Activated naive CD8-positive, alpha-beta T cell treated with anti-CD3 and anti-CD28 coated beads, Interleukin-2, amount 50 U/mL, for 24 hours (primary cell): Measurements from ENCODE around the gene CERS6.

Experiments used
- ATAC-seq: fragments of 150-1000 bp; cut with Tn5 transposase; one replicate; pipeline ENCODE4 v1.10.0; 2021
- DNase-seq: peaks from one replicate; pipeline ENCODE4 v3.0.0; 2021
- H3K27ac Mint-ChIP-seq: one replicate; pipeline ENCODE4 v1.8.0; 2021; ENCODE audit warnings: mild to moderate bottlenecking, mixed read lengths
- H3K27me3 Mint-ChIP-seq: one replicate; pipeline ENCODE4 v1.8.0; 2021; ENCODE audit warnings: mixed read lengths
- H3K36me3 Mint-ChIP-seq: one replicate; pipeline ENCODE4 v1.8.0; 2021; ENCODE audit warnings: low read depth, mixed read lengths
- H3K4me1 Mint-ChIP-seq: one replicate; pipeline ENCODE4 v1.8.0; 2021; ENCODE audit warnings: mixed read lengths
- H3K4me3 Mint-ChIP-seq: one replicate; pipeline ENCODE4 v1.8.0; 2021; ENCODE audit warnings: mild to moderate bottlenecking, moderate library complexity, mixed read lengths
- H3K9me3 Mint-ChIP-seq: one replicate; pipeline ENCODE4 v1.8.0; 2021; ENCODE audit warnings: mixed read lengths

Gene CERS6

DNA sequence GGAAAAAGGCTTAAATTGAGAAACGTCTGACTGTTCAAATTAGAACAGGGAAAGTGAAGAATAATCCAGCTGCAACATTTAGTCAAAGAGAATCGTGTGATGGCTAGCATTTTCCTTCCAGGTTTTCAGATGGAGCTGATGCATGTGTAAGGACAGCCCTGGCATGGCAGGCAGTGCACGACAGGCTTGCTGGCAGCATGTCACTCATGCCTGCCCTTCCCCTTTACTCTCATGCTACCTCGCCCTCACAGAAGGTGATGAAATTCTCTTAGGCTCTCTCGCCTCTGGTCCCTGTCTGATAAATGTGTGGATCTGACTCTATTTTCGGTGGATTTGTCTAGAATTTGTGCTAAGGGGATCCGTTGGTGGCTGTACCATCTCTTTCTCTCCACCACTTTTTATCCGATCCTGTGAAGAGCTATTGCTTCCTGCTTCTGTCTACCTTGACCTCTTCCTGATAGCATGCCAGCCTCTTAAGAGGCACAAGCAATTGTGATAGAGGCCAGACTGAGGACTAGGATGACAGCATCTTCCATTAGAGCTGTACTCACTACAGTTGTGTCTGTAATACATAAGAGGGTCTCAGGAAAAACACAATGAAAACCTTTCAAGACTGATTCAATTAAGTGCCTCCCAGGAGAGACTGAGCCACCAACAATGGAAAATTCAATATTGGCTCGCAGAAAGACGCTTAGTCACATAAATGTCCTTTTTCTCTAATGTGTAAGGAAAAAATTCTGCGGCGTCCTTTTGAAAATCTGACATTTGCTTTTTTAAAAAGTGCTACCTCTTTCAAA lies 280.8 kb downstream of the CERS6 start:
- H3K27ac Mint-ChIP-seq = no peak overlapping the region
- DNase-seq (no peak), ATAC-seq (no peak)
- no peak overlapping the region for H3K4me3 Mint-ChIP-seq
- peaks cover 5% of the 10 kb centered on the region for H3K36me3 Mint-ChIP-seq
- no peaks in the 10 kb centered on the region for H3K9me3 Mint-ChIP-seq
- H3K4me1 Mint-ChIP-seq = peaks cover 8% of the 10 kb centered on the region
- no peaks in the 10 kb centered on the region for H3K27me3 Mint-ChIP-seq

DNA sequence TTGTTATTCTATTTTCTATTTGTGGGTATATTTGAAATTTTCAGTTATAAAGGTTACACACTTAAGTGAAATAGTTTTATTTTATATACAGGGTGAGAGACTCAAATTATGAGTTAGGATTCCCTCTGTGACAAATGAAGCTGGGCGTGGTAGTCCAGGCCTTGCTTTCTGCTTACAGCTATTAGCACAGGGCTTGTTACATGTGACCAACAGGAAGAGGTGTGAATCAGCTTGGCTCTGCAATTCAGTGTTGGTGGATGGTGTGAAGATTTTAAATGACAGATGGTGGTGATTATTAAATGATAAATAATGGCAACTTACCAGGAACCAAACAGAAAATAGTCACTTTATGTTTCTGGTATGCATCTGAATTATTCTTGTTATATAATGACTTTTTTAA lies 282.0 kb downstream of the CERS6 start:
- H3K27me3 Mint-ChIP-seq = no peaks in the 10 kb centered on the region

GRCh38 chr2:168740360-168740759 lies 284.3 kb downstream of the CERS6 start:
- Mint-ChIP-seq H3K4me3 (no peak overlapping the region), H3K27ac (no peak overlapping the region), H3K27me3 (no peaks in the 10 kb centered on the region), H3K36me3 (no peaks in the 10 kb centered on the region), H3K4me1 (peaks cover 8% of the 10 kb centered on the region), H3K9me3 (no peaks in the 10 kb centered on the region)
- DNase-seq (no peak), ATAC-seq (no peak)

More for the DNA sequence above, 282.0 kb downstream of the CERS6 start:
- Mint-ChIP-seq H3K9me3 (no peaks in the 10 kb centered on the region), H3K4me3 (no peak overlapping the region), H3K27ac (no peak overlapping the region), H3K4me1 (peaks cover 8% of the 10 kb centered on the region), H3K36me3 (peaks cover 3% of the 10 kb centered on the region)
- ATAC-seq (no peak), DNase-seq (no peak)

DNA sequence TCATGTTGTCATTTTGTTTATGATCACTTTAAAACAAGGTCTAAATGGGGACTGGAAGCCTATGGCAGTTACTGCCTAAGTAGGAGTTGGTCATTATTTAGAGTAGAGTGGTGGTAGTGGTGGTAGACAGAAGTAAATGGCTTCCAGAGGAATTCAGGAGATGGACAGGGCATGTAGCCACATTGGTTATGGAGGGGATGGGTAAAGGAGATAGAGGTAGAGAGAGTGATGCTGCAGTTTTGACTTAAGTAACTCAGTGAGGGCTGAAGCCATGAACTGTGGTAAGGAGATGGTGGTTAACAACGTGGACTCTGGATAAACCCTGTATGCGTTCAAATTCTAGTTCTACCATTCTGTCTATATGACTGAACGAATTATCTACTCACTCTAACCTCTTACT lies 284.7 kb downstream of the CERS6 start:
- Mint-ChIP-seq H3K27me3 (no peaks in the 10 kb centered on the region), H3K4me1 (peaks cover 8% of the 10 kb centered on the region), H3K36me3 (peaks cover 2% of the 10 kb centered on the region), H3K4me3 (no peak overlapping the region), H3K9me3 (no peaks in the 10 kb centered on the region), H3K27ac (no peak overlapping the region)
- no peak for DNase-seq
- ATAC-seq = no peak

DNA sequence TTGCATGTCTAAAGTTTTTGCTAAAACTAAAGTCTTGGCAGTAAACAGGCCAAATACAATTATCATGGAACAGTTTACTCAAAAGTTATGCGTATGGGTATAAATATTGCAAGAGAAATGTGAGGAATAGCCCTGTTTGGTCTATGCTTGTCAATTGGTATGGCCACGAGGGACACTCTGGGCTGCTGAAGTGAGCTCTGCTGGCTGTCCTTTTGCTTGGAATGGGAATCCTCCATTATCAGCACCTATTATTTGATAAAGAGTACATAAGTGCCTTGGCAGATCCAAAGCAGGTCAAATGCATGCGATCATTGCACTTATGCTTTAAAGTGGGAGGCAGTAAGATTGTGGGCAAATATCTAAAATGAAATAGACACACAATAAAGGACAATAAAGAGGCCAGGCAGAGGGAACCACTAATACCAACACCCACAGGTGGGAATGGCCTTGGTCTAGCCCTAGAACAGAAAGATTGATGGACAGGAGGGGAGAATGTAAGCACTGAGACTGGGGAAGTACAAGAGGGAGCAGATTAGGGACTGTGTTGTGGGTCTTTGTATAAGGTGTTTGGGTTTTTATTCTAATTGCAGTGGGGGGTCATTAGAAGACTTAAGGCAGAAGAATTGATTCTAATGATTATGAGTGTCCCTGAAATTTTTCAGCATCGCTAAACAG lies 286.3 kb downstream of the CERS6 start:
- H3K9me3 Mint-ChIP-seq = no peaks in the 10 kb centered on the region
- H3K27me3 Mint-ChIP-seq = no peaks in the 10 kb centered on the region
- DNase-seq (no peak), ATAC-seq (no peak)
- no peak overlapping the region for H3K27ac Mint-ChIP-seq
- no peak overlapping the region for H3K4me3 Mint-ChIP-seq
- peaks cover 6% of the 10 kb centered on the region for H3K4me1 Mint-ChIP-seq
- peaks cover 5% of the 10 kb centered on the region for H3K36me3 Mint-ChIP-seq

DNA sequence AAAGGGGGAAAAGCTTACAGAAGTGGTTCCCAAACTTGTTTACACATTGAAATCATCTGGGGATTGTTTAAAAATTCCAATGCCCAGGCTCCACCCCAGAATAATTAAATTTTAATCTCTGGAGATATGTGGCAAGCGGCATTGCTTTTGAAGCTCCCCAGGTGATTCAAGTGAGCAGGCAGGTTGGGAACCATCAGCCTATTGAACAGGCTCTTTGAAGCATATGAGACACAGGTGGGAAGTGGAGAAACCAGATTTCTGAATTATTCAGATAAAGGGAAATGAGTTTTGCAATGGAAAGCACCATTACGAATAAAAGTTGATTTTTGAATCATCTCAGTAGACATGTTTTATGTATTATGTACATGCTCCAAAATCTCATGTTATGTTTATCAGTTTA lies 288.8 kb downstream of the CERS6 start:
- ATAC-seq (no peak), DNase-seq (no peak)
- Mint-ChIP-seq H3K9me3 (no peaks in the 10 kb centered on the region), H3K4me1 (peaks cover 13% of the 10 kb centered on the region), H3K4me3 (no peak overlapping the region), H3K27me3 (no peaks in the 10 kb centered on the region), H3K27ac (no peak overlapping the region), H3K36me3 (peaks cover 5% of the 10 kb centered on the region)

- Mint-ChIP-seq H3K27ac (no peak overlapping the region), H3K4me1 (peaks cover 44% of the 10 kb centered on the region), H3K4me3 (no peak overlapping the region), H3K9me3 (no peaks in the 10 kb centered on the region), H3K36me3 (peaks cover 5% of the 10 kb centered on the region), H3K27me3 (no peaks in the 10 kb centered on the region)
- ATAC-seq (no peak), DNase-seq (no peak)
Measured at GRCh38 chr2:168748461-168748860, 292.4 kb downstream of the CERS6 start.

GRCh38 chr2:168749297-168749696 lies 293.2 kb downstream of the CERS6 start:
- DNase-seq = no peak
- Mint-ChIP-seq H3K9me3 (no peaks in the 10 kb centered on the region), H3K27ac (no peak overlapping the region), H3K36me3 (peaks cover 5% of the 10 kb centered on the region), H3K27me3 (no peaks in the 10 kb centered on the region), H3K4me3 (no peak overlapping the region), H3K4me1 (peaks cover 44% of the 10 kb centered on the region)
- ATAC-seq = no peak

DNA sequence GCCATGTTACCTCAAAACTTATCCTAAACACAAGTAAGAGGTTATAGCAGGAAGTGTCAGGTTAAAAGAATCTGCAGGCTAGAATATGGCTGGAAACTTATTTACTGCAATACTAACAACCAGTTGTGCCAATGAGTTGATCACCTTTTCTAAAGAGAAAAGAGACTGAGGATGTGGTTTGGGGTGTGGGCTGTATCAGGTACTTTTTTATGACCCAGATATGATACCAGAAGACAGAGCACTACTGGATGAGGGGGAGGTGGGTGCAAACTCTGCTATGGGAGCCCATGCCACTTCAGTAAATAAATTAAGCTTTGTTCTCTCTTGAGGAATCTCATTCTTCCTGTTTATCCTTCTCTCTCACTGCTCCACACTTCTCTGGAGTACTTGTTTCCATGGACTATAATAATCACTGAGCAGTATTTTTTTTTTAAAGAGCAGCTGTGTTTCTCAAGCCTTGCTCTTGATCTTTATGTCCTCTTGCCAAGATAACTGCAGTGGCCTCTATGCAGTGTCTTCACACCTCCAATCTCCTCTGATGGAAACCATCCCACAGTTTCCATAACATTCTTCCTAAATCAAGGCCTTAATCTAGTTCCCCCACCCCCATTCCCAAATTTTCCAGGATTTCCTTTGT lies 295.1 kb downstream of the CERS6 start:
- H3K4me1 Mint-ChIP-seq = peaks cover 54% of the 10 kb centered on the region
- H3K4me3 Mint-ChIP-seq = no peak overlapping the region
- H3K27ac Mint-ChIP-seq = peak overlapping the region; percentile 3
- H3K36me3 Mint-ChIP-seq = peaks cover 5% of the 10 kb centered on the region
- no peaks in the 10 kb centered on the region for H3K9me3 Mint-ChIP-seq
- H3K27me3 Mint-ChIP-seq = no peaks in the 10 kb centered on the region
- ATAC-seq = peak; percentile 94
- DNase-seq = peak; percentile 8

DNA sequence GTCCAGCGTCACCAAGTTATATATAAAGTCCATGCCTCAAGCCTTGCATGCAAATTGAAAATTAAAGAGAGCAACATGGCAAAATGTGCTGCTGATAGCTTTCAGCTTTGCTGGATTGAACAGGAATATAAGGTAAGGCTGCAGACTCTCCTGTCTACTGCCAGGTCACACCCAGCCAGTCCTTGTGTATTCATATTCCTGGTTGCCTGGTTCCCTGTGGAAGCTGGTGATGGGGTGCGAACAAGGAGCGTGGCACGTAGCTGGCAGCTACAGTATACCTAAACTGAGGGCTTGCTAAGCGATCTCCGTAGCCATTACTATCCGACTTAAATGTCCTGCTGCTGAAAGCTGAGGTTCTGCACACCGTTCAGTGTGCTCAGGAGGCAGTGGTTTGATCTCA lies 296.3 kb downstream of the CERS6 start:
- H3K27ac Mint-ChIP-seq = no peak overlapping the region
- DNase-seq (no peak), ATAC-seq (no peak)
- H3K4me3 Mint-ChIP-seq = no peak overlapping the region
- peaks cover 5% of the 10 kb centered on the region for H3K36me3 Mint-ChIP-seq
- no peaks in the 10 kb centered on the region for H3K27me3 Mint-ChIP-seq
- peaks cover 64% of the 10 kb centered on the region for H3K4me1 Mint-ChIP-seq
- H3K9me3 Mint-ChIP-seq = no peaks in the 10 kb centered on the region

DNA sequence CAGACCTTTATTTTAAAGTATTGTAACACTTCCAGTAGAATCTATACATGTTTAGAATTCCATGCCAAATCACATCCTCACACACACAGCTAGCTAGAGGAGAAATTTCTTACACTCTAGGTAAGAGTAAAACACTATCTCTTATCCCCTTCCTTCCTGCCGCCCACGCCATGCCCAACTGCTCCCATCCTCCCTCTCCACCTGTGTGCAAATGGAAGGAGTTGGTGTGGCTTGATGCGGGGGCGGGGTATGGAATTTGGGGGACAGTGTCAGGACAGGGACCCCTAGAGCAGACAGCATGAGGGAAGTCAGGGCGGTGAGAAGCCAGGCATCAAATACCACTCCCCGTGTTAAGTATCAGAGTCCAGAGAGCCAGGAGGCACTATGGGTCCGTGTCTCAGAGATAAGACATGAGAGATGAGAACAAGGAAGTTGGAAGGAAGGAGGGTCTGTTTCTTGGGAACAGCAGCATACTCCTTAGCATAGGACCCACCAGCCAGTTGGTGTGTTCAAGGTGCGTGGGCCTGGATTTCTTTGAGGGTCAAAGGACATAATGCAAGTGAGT lies 297.8 kb downstream of the CERS6 start:
- DNase-seq = no peak
- no peak overlapping the region for H3K27ac Mint-ChIP-seq
- H3K4me3 Mint-ChIP-seq = no peak overlapping the region
- peaks cover 72% of the 10 kb centered on the region for H3K4me1 Mint-ChIP-seq
- ATAC-seq = no peak
- H3K27me3 Mint-ChIP-seq = no peaks in the 10 kb centered on the region
- no peaks in the 10 kb centered on the region for H3K9me3 Mint-ChIP-seq
- H3K36me3 Mint-ChIP-seq = peaks cover 12% of the 10 kb centered on the region

DNA sequence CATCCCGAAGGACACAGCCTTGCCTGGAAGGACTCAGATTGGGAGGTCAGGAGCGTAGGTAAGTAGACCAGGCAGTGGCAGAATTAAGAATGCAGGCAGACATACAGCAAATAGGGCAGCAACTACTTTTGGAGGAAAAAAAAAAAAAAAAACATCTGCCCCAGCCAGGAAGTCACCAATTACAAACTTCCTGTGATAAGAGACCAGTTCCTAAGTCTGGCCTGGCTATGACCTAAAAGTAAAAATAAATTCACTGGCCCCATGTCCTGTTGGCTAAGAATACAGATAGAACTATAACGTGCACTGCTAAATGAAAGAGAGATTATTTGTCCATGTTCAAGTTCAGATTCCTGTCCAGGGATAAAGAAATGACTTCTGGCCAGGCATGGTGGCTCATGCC lies 301.2 kb downstream of the CERS6 start:
- DNase-seq = no peak
- Mint-ChIP-seq H3K4me1 (peaks cover 41% of the 10 kb centered on the region), H3K4me3 (no peak overlapping the region), H3K27me3 (no peaks in the 10 kb centered on the region), H3K9me3 (no peaks in the 10 kb centered on the region), H3K27ac (no peak overlapping the region), H3K36me3 (peaks cover 12% of the 10 kb centered on the region)
- ATAC-seq = no peak

- Mint-ChIP-seq H3K4me3 (no peak overlapping the region), H3K27me3 (no peaks in the 10 kb centered on the region), H3K36me3 (peaks cover 14% of the 10 kb centered on the region), H3K9me3 (no peaks in the 10 kb centered on the region), H3K4me1 (peaks cover 31% of the 10 kb centered on the region), H3K27ac (no peak overlapping the region)
- ATAC-seq = peak; percentile 69
- DNase-seq = no peak
Measured at GRCh38 chr2:168758970-168759820, 303.1 kb downstream of the CERS6 start.

- H3K36me3 Mint-ChIP-seq = peaks cover 37% of the 10 kb centered on the region
Measured at GRCh38 chr2:168765401-168765800, 309.3 kb downstream of the CERS6 start.

More at GRCh38 chr2:168765401-168765800, 309.3 kb downstream of the CERS6 start:
- Mint-ChIP-seq H3K4me3 (no peak overlapping the region), H3K27me3 (no peaks in the 10 kb centered on the region), H3K27ac (no peak overlapping the region), H3K4me1 (peaks cover 5% of the 10 kb centered on the region), H3K9me3 (no peaks in the 10 kb centered on the region)
- DNase-seq = no peak
- no peak for ATAC-seq
